Erythroblast (primary cell): Measurements from ENCODE around the gene OPALIN.

ENCODE experiments used
- DNase-seq, 2 experiments: peaks; one replicate each; lab custom pipeline; 2025; lab: John Stamatoyannopoulos, UW
- GATA1 ChIP-seq: IDR thresholded peaks from 2 replicates; pipeline ENCODE4 v1.6.1; 2011; ENCODE audit warnings: low read depth, mild to moderate bottlenecking, control low read depth, low read length, moderate library complexity
- POLR2A ChIP-seq: IDR thresholded peaks from 2 replicates; pipeline ENCODE4 v1.6.1; 2011; ENCODE audit warnings: mild to moderate bottlenecking, low read length

The OPALIN gene

DNA sequence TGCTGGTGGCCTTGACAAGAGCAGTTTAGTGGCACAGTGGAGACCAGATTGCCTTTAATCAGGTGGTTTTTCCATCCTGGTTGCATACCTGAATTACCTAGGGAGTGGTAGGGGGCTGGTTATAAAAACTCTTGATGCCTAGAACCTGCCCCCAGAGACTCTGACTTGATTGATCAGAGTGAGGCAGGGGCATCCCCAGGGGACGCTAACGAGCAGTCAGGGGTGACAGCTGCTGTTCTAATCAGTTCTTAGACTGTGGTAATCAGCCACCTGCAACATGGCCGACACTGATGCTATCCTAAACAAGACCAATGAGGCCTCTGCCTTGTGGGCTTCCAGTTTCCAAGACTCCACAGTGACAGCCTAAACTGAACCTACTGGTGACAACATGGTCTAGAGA is 2.0 kb upstream of the OPALIN start:
- DNase-seq = no peak
- no peak for TF ChIP-seq GATA1
- TF ChIP-seq POLR2A = no peak

- TF ChIP-seq POLR2A = no peak
- TF ChIP-seq GATA1 = no peak
- DNase-seq = no peak
These were observed 1.5 kb upstream of the OPALIN start for GRCh38 chr10:96360331-96360730.

GRCh38 chr10:96359616-96360015 is 814 bp upstream of the OPALIN start:
- TF ChIP-seq POLR2A (no peak), GATA1 (no peak)
- DNase-seq = no peak

DNA sequence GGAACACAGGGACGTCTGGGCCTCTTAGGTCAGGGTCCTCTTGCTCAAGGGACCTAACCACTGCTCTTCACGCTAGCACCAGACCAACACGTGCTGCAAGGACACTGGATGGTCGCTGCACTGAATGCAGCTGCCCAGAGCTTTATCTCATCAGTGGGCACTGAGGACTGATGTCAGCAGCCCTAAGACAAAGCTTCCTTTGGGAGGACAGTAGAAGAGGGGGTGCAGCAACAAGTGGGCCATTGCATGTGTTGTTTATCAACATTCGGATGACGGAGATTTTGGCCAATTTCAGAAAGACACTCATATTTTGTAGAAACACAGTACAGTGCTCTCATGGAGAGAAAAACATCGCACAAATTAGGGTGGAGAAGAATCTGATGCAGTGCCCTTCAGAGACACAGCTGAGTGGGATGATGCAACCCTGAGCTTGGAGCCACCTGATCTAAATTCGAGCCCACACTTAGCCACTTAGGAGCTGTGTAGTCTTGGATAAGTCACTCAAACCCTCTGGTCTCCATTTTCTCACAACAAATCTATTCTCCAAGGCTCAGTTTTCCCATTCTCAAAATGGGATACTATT is 1.7 kb downstream of the OPALIN start:
- TF ChIP-seq POLR2A = no peak
- TF ChIP-seq GATA1 = no peak
- no peak for DNase-seq

DNA sequence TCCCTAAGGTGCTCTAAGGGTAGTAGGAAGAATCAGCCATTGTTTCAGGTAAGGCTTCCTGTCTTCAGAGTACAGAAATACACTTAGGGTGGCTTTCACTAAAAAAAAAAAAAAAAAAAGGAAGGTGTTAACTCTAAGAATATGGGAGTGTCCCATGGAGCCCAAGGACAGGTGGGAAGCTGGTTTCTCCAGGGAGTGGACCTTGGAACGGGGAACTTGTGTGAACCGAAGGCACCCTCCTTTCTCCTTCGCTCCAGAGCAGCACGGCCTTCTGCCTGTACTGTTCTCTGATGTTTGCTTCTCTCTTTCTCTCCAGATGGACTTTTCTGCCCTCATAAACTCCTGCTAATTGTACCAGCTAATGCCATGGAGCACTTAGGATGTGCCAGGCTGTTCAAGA is 6.2 kb downstream of the OPALIN start:
- TF ChIP-seq POLR2A (no peak), GATA1 (no peak)

GRCh38 chr10:96352027-96352426 is 6.8 kb downstream of the OPALIN start:
- no peak for TF ChIP-seq GATA1
- no peak for TF ChIP-seq POLR2A
- DNase-seq = no peak

More for the DNA sequence above, 6.2 kb downstream of the OPALIN start:
- DNase-seq = no peak

GRCh38 chr10:96346295-96346694 is 12.5 kb downstream of the OPALIN start:
- no peak for TF ChIP-seq POLR2A
- no peak for TF ChIP-seq GATA1

GRCh38 chr10:96345222-96345621 is 13.6 kb downstream of the OPALIN start:
- DNase-seq = no peak

More at GRCh38 chr10:96346295-96346694, 12.5 kb downstream of the OPALIN start:
- DNase-seq = no peak

DNA sequence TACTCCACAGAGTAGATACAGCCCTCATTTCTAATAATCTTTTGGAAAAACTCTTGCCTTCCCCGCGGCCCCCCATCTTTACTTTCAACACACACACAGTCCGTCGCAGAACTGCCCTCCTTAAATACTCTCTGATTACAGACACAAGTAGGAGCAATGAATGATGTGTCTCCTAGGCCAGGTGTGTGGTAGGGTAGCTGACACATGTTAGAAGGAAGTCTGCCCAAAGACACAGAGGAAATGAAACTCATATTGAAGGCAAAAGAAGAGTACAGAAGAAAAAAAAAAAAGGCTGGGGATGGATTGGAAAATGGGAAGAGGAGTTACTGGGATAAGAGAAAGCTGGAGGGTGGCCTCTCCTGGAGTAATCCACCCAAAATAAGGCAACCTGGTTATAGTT is 14.6 kb downstream of the OPALIN start:
- no peak for DNase-seq
- no peak for TF ChIP-seq POLR2A
- TF ChIP-seq GATA1 = no peak

More at GRCh38 chr10:96345222-96345621, 13.6 kb downstream of the OPALIN start:
- no peak for TF ChIP-seq GATA1
- no peak for TF ChIP-seq POLR2A

- DNase-seq = no peak
- no peak for TF ChIP-seq GATA1
- TF ChIP-seq POLR2A = no peak
These were observed 16.4 kb downstream of the OPALIN start for GRCh38 chr10:96342402-96342801.

- no peak for DNase-seq
- TF ChIP-seq GATA1 = no peak
- TF ChIP-seq POLR2A = no peak
These were observed 17.3 kb downstream of the OPALIN start for GRCh38 chr10:96341219-96342182.

DNA sequence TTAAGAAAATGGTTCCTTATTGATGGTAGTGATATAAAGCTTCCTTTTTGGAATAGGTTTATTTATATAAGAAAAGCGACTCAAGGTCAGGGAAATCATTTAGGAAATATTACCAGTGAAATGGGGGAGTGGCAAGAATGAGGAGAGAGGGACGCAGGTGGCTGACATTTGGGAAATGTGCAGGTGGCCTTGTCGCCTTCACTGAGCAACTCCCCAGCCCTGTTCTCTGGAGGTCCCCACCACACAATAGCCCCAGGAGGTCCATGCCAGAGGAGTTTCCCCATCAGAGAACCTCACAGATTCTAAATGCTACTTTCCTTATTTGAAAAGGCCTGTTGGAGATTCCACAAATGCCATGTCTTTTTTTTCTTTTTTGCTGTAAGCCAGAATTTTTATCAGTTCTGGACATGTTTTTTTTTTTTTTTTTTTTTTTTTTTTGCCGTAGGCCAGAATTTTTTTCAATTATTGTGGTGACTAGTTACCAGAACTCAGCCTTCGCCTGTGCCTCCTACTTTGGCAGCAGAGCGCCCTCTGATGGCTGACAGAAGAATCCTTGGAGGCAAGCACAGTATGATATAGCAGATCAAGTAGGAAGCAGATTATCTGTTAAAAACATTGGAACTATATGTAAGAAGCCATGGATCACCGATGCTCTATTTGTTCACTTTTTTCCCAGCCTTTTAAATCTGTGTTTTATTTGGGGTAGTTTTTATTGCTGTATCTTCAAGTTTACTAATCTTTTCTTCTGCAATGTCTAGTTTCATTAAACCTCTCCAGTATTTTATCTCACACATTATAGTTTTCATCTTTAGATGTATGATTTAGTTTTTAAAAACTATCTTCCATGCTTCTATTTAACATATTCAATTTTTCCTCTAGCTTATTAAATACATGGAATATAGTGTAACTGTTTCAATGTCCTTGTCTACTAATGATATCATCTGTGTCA is 18.6 kb downstream of the OPALIN start:
- peak; percentile 75 to 82 for DNase-seq
- TF ChIP-seq GATA1 (no peak), POLR2A (no peak)

- TF ChIP-seq POLR2A = no peak
- TF ChIP-seq GATA1 = no peak
- no peak for DNase-seq
These were observed 19.4 kb downstream of the OPALIN start for GRCh38 chr10:96339383-96339782.
